ENCODE data around the gene TBC1D12. TPM values are rescaled to one million over a fixed set of nuclear protein-coding genes. Genes with fewer than 3 reads are reported as not detected.

TBC1D12 gene
- 11.2 and 12.6 TPM in 2 replicates for total RNA-seq

GRCh38 chr10:94402204-94402842 lies at the start of gene TBC1D12:
TSS of gene TBC1D12 (plus strand) at chr10:94402541. CDS start at chr10:94402614, 73 bp downstream.

GRCh38 chr10:94362360-94363250 lies 39.7 kb upstream of the TBC1D12 start, which contains the start of gene NOC3L:
TSS of gene NOC3L (minus strand) at chr10:94362939. CDS start at chr10:94362838, 101 bp downstream.

GRCh38 chr10:94545391-94546048 lies 143.2 kb downstream of the TBC1D12 start, which contains the start of gene HELLS:
TSS of gene HELLS (plus strand) at chr10:94545788. CDS start at chr10:94545922, 134 bp downstream.

Other genes with a start within 250 kb of the TBC1D12 start
- 34.5 and 42.9 TPM in 2 replicates for gene NOC3L, start 39.6 kb upstream of the TBC1D12 start, total RNA-seq
- gene HELLS, start 143.2 kb downstream of the TBC1D12 start, total RNA-seq = 3.4 and 4.0 TPM in 2 replicates